GM19395 (cell line): Measurements from ENCODE around the gene AGFG1.
"Not testable (repeated sequence)": the region's sequence is repeated elsewhere in the genome, so short reads cannot be mapped to it uniquely, and the experiment has no call there.

Experiments
- ATAC-seq: cut with Tn5 transposase; IDR thresholded peaks from one replicate; pipeline ENCODE4 v1.9.1; 2021; ENCODE audit warnings: mild to moderate bottlenecking, moderate library complexity; ENCODE audit not compliant: unreplicated experiment

AGFG1 gene

GRCh38 chr2:227529871-227530270 is 57.9 kb downstream of the AGFG1 start:
- ATAC-seq = no peak

DNA sequence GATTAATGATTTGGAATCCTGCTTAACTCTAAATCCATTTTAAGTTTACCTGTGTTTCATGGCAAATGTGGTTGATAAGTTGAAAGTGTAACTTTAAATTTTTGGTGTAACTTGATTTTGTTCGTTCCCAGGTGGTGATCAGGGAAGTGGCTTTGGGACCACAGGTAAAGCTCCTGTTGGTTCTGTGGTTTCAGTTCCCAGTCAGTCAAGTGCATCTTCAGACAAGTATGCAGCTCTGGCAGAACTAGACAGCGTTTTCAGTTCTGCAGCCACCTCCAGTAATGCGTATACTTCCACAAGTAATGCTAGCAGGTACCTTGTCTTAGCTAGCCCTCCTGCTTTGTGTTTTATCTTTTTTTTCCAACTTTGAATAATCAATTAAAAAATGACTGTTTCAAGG is 62.8 kb downstream of the AGFG1 start:
- ATAC-seq = peak; percentile 96

GRCh38 chr2:227536445-227536844 is 64.5 kb downstream of the AGFG1 start:
- no peak for ATAC-seq

DNA sequence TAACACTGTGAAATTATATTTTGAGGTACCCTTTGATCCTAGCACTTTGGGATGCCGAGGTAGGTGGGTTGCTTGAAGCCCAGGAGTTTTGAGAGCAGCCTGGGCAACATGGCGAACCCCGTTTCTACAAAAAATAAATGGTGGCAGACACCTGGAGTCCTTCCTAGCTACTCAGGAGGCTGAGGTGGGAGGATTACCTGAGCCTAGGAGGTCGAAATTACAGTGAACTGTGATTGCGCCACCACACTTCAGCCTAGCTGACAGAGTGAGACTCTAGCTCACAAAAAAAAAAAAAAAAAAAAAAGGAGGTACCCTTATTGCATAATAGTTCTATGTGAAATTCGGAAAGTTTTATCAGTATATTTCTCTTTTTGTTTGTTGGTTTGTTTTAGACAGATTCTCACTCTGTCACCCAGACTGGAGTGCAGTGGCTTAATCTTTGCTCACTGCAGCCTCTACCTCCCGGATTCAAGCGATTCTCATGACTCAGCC is 67.6 kb downstream of the AGFG1 start:
- no peak for ATAC-seq

GRCh38 chr2:227540352-227540751 is 68.4 kb downstream of the AGFG1 start:
- not testable (repeated sequence) for ATAC-seq

DNA sequence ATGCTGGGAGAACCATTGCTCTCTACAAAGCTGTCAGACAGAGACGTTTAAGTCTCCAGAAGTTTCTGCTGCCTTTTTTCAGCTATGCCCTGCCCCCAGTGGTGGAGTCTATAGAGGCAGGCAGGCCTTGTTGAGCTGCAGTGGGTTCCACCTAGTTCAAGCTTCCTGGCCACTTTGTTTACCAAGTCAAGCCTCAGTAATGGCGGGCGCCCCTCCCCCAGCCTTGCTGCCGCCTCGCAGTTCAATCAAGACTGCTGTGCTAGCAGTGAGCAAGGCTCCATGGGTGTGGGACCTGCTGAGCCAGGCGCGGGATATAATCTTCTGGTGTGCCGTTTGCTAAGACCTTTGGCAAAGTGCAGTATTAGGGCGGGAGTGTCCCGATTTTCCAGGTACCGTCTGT is 74.0 kb downstream of the AGFG1 start:
- ATAC-seq = no peak

DNA sequence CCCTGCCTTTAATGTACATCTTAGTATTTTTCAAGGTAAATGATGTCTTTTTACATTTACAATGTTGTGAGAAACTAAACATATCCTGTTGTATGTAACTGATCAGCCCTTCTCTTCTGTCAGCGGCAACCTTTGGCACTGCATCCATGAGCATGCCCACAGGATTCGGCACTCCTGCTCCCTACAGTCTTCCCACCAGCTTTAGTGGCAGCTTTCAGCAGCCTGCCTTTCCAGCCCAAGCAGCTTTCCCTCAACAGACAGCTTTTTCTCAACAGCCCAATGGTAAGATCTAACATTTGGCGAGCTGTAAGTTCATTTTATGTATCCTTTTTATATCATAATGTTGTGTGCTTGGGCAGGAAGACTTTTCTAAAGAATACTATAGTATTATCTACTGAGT is 79.9 kb downstream of the AGFG1 start:
- no peak for ATAC-seq

DNA sequence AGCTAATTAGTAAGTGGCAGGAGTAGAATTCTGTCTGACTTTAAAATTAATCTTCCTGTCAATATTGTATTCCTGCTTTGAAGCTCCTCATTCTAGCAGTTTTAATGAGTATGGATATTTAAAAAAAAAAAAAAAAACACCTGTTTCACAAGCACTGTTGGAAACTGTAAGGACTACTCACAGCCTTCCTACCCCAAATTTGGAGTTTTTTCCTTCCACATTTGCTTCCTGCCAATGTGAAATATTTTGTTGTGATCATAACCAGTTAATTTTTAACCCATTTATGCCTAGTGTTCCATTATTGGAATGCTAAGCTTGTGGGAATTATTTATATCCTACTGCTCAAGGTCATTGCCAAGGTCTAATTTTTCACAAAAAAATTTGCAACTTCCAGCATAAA is 90.6 kb downstream of the AGFG1 start:
- ATAC-seq = no peak

DNA sequence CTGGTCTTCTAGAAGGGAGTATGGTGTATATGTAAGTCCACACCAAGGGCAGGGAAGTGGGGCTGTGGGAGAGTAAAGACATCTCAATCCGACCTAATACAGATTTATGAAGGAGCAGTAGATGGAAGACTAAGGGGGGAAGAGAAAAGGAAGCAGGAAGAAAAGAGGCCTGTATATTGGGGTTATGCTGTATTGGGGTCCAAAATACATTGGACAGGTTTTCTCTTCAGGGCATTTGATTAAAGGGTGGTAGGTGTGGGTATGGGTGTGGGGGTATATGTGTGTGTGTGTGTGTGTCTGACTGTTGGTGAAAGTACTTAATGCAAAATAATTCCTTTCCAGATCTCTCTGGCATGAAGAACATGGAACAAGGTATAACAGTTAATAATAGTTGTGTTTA is 93.1 kb downstream of the AGFG1 start:
- no peak for ATAC-seq

- no peak for ATAC-seq
These were observed 94.1 kb downstream of the AGFG1 start for GRCh38 chr2:227566012-227566411.

GRCh38 chr2:227568852-227569169 is 96.9 kb downstream of the AGFG1 start:
- ATAC-seq = no peak

DNA sequence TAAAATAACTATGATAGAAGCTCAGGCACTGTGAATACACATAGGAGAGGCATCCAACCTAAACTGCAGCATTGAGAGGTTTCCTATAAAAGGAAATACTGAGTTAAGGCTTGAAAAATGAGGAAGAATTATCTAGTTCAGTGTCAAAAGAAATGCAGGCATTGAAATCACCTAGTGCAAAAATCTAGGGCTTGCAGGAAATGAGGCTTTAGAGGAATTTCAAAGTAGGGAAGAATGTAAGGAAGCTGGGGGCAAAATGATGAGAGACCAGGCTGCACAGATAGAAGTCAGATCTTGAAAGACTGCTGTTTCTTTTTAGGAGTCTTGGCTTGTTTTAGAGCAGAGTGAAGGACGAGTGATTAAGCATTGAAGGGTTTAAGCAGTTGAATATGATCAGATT is 98.7 kb downstream of the AGFG1 start:
- no peak for ATAC-seq

GRCh38 chr2:227576110-227576509 is 104.2 kb downstream of the AGFG1 start:
- ATAC-seq = no peak

GRCh38 chr2:227576812-227577211 is 104.9 kb downstream of the AGFG1 start:
- no peak for ATAC-seq

- no peak for ATAC-seq
These were observed 105.6 kb downstream of the AGFG1 start for GRCh38 chr2:227577555-227577954.

DNA sequence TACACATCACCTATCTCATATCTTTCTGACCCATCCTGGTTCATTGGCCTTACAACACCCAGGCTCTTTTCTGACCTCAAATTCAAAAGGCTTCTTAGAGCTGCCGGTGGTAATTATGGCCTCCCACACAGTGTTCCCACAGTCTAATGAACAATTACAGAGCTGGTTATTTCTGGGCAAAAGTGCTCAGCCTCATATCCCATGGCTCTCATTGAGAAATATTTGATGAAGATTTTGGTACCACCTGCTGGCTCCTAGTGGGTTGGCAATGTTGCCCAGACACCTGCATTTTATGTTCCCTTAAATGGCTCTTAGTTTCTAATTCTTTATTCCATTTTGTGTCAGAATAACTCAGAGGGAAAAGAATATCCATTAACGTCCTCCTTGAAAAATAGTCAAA is 106.7 kb downstream of the AGFG1 start:
- ATAC-seq = no peak

DNA sequence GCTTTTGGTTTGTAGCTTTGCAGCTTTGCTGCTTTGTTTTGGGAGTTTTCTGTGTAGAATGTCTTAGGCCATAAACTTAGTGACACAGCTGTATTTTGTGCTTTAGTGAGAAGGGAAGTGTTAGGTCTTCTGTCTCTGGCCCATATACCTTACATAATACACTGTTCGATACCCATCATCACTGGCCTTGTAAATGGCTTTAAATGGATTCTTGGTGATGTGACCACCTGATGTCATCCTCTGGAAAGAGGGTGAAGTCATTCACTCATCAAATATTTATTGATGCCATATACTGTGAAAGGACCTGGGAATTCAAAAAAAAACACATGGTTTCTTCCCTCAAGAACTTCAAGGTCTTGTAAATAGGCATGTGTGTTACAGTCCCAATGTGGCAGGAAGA is 107.8 kb downstream of the AGFG1 start:
- ATAC-seq = no peak

DNA sequence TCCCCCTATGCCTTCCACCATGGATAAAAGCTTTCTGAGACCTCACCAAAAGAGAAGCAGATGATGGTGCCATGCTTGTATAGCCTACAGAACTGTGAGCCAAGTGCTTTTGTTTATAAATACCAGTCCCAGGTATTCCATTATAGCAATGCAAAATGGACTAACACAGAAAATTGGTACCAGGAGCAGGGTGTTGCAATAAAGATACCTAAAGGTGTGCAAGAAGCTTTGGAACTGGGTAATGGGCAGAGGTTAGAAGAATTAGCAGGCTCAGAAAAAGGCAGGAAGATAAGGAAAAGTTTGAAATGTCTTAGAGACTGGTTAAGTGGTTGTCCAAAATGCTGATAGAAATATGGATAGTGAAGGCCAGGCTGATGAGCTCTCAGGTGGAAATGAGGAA is 110.4 kb downstream of the AGFG1 start:
- no peak for ATAC-seq

GRCh38 chr2:227592694-227593387 is 120.9 kb downstream of the AGFG1 start:
- ATAC-seq = peak; percentile 86

GRCh38 chr2:227595797-227596196 is 123.8 kb downstream of the AGFG1 start:
- ATAC-seq = no peak

DNA sequence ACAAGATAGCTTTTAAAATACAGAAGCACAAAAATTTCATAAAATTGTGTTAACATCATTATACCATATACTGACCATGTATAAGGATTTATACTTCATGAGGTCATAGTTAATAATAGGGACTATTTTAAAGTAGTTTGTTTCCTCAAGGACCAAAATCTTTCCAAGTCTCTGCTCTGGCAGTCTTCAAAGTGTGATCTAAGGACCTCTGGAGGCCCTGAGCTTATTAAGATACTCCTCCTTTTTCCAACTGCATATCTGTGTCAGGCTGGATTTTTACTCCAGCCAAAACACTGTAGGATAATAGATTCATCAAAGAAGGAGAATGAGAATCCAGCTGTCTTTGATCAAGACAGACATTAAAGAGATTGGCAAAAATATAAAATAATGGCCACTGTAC is 125.1 kb downstream of the AGFG1 start:
- ATAC-seq = no peak

- no peak for ATAC-seq
These were observed 126.0 kb downstream of the AGFG1 start for GRCh38 chr2:227597998-227598397.

DNA sequence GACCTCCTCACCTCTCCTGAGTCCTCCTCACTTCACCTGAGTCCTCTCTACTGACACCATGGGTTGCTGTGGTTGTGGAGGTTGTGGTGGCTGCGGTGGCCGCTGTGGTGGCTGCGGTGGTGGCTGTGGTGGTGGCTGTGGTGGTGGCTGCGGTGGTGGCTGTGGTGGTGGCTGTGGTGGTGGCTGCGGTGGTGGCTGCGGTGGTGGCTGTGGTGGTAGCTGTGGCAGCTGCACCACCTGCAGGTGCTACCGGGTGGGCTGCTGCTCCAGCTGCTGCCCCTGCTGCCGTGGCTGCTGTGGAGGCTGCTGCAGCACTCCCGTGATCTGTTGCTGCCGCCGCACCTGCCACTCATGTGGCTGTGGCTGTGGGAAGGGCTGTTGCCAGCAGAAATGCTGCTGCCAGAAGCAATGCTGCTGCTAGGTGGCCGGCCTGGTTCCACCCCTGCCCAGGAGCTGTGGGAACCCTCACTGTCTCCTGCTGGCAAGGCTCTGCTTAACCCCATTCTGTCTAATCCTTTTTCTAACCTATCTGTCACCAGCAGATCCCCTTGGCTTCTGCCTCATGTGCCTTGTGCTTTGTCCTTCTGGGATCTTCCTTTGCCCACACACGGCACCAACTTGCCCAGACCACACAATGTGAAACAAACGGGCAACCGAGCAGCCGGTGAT is 127.0 kb downstream of the AGFG1 start, which contains the start of gene SCYGR2:
SCYGR2 (plus strand) TSS at position 59 of the 669 bp plus-strand sequence; CDS start at position 59, 0 bp downstream.
- not testable (repeated sequence) for ATAC-seq
